ENCODE data around the gene OPRL1. TPM values are rescaled to one million over a fixed set of nuclear protein-coding genes. Genes with fewer than 3 reads are reported as not detected.
A peak's percentile ranks its signal among the peaks of the same experiment; 100 is the strongest.

Gene OPRL1
- polyA plus RNA-seq, 1 experiment: 0.86 TPM

DNA sequence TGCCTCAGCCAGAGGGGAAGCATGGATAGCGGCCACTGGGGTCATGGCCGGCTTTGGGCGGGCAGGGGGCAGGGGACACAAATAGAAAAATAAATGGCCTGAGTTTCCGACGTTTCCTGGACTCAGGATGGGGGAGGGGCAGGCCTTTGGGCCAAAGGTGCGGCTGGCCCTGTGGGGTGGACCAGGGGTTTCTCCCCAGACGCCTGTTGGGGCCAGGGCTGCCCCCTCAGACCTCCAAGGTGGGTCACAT is 23.3 kb upstream of the OPRL1 start:
- no peak overlapping the region for H3K27ac ChIP-seq (ENCODE audit: low read depth, low read length)
- no peak for DNase-seq (ENCODE audit: low read depth, low spot score)
- no peaks in the 10 kb centered on the region; the same call in 1 of the 2 replicates for H3K9me3 ChIP-seq (ENCODE audit: control insufficient read depth, insufficient read depth, low read length)
- TF ChIP-seq, protein P1, sequence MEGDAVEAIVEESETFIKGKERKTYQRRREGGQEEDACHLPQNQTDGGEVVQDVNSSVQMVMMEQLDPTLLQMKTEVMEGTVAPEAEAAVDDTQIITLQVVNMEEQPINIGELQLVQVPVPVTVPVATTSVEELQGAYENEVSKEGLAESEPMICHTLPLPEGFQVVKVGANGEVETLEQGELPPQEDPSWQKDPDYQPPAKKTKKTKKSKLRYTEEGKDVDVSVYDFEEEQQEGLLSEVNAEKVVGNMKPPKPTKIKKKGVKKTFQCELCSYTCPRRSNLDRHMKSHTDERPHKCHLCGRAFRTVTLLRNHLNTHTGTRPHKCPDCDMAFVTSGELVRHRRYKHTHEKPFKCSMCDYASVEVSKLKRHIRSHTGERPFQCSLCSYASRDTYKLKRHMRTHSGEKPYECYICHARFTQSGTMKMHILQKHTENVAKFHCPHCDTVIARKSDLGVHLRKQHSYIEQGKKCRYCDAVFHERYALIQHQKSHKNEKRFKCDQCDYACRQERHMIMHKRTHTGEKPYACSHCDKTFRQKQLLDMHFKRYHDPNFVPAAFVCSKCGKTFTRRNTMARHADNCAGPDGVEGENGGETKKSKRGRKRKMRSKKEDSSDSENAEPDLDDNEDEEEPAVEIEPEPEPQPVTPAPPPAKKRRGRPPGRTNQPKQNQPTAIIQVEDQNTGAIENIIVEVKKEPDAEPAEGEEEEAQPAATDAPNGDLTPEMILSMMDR (IDR thresholded peaks at IDR 0.05; ENCODE audit: low read depth, low read length): no peak
- ChIA-PET POLR2A (no interaction called here), CTCF (interaction anchor here (2.0 kb wide), 1 partner anchor 17 kb away, joined by 13 read pairs; no protein-coding TSS in a partner anchor)
- H3K4me3 ChIP-seq (ENCODE audit: low read depth, low read length): no peak overlapping the region
- H3K27me3 ChIP-seq (ENCODE audit: control insufficient read depth, insufficient read depth, low read length): peaks cover 23% of the 10 kb centered on the region

DNA sequence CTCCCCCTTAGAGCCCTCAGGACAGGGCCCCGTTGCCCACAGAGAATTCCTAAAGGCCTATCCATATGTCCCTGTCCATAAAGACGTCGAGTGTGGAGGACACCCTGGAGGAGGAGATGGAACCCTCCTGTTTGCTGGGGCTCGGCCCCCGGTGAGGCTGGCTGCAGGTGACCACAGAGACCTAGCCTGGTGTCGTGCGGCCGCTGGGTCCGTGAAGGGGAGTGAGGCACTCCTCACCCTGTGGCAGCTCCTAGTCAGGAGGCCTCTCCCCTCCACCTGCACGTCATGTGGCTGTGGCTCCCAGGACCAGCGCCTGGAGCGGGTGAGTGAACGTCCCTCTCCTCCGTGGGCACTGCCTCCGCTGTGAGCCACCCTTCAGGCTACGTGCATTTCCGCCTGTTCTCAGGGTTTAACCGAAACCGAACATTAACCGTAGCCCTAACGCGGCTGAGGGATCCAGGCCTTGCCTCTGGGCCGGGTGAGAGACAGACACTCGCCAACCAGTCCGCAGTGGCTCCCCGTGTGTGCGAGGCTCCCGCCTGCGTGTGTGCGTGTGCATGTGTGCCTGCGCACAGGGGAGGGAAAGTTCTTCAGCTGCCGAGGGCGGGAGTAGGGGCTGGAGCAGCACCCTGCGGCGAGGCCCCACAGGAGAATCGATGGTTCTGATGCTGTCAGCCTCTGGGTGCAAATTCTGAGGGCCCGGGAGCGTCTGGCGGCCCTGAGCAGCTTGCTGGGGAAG is 22.8 kb upstream of the OPRL1 start:
- ChIA-PET POLR2A (no interaction called here), CTCF (interaction anchor here (0.6 to 2.0 kb wide), 4 partner anchors 10 to 23 kb away, joined by 3 to 13 read pairs (median 4); partner anchors contain the start of genes OPRL1 and RGS19)
- H3K9me3 ChIP-seq (ENCODE audit: control insufficient read depth, insufficient read depth, low read length): no peaks in the 10 kb centered on the region; the same call in 1 of the 2 replicates
- TF ChIP-seq, protein P1 (IDR thresholded peaks at IDR 0.05; ENCODE audit: low read depth, low read length): no peak
- DNase-seq (ENCODE audit: low read depth, low spot score): no peak
- no peak overlapping the region for H3K4me3 ChIP-seq (ENCODE audit: low read depth, low read length)
- peaks cover 21% of the 10 kb centered on the region for H3K27me3 ChIP-seq (ENCODE audit: control insufficient read depth, insufficient read depth, low read length)
- H3K27ac ChIP-seq (ENCODE audit: low read depth, low read length): no peak overlapping the region

DNA sequence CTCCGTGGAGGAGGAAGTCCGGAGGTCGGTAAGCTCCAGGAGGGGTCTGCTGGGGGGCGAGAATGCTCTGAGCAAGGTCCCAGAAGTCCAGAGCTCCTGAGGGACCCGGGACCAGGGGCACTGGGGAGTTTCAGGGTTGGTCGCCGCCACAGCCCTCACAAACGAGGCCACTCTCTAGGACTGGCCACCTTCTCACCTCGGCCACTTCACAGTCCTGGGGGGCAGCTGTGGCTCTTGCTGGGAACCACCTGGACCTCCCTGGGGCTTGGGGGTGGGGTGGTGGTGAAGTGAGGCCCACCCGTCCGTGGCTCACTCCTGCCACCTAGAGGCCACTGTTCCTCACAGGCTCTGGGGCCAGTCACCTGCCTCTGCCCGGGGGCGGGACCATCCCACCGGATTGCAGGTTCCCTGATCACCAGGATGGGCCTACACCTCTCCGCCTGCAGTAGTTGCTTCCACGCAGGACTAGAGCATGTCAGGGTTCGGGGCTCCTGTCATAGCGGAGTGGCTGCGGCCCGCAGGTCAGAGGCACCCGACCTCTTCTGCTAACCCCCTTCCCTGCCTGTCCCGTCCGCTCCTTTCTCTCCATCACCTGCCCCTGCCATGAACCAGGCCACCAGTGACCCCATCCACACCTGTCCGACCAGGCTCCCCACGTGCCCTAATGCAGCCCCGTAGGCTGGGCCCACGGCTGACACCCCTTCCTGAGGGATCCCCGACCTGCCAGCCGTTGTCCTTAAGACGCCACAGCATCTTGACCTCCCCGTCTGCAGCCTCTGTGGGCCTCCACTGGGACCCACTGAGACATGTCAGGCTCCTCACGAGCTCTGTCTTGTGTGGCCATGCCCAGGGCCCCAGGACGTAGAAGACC is 22.0 kb upstream of the OPRL1 start:
- POLR2A ChIA-PET: no interaction called here
- no peak for DNase-seq (ENCODE audit: low read depth, low spot score)
- H3K27me3 ChIP-seq (ENCODE audit: control insufficient read depth, insufficient read depth, low read length): peaks cover 15% of the 10 kb centered on the region
- H3K27ac ChIP-seq (ENCODE audit: low read depth, low read length): no peak overlapping the region
- TF ChIP-seq, protein P1 (IDR thresholded peaks at IDR 0.05; ENCODE audit: low read depth, low read length): peak; percentile 84
- H3K4me3 ChIP-seq (ENCODE audit: low read depth, low read length): no peak overlapping the region
- CTCF ChIA-PET: interaction anchor here (0.6 to 2.0 kb wide), 4 partner anchors 9 to 22 kb away, joined by 3 to 13 read pairs (median 4); partner anchors contain the start of genes OPRL1 and RGS19
- H3K9me3 ChIP-seq (ENCODE audit: control insufficient read depth, insufficient read depth, low read length): no peaks in the 10 kb centered on the region; the same call in 1 of the 2 replicates

DNA sequence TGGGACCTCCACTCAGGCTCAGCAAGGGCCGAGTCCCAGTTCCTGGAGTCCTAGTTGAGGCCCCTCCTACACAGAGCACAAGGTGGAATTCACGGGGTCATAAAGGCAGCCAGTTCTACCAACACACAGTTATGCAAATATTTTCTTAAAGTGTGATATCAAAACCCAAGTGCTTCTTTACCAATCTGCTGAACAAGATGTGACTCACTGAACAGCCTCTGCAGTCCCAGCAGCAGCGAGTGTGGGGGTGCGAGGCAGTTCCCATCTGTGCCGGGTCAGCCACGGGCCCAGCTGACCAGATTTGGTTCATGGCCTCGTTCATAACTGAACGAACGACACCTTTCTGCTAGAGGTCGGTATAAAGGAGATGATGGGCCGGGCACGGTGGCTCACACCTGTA is 21.3 kb upstream of the OPRL1 start:
- ChIA-PET CTCF (interaction anchor here (0.7 to 1.8 kb wide), 3 partner anchors 15 to 283 kb away, joined by 3 to 10 read pairs (median 4); no protein-coding TSS in a partner anchor), POLR2A (interaction anchor here (0.7 kb wide), 1 partner anchor 194 kb away, joined by 8 read pairs; the partner anchor contains the start of gene TPD52L2)
- no peak for DNase-seq (ENCODE audit: low read depth, low spot score)

More for the DNA sequence above, 21.3 kb upstream of the OPRL1 start:
- Histone ChIP-seq H3K9me3 (ENCODE audit: control insufficient read depth, insufficient read depth, low read length) (no peaks in the 10 kb centered on the region; the same call in 1 of the 2 replicates), H3K4me3 (ENCODE audit: low read depth, low read length) (no peak overlapping the region), H3K27ac (ENCODE audit: low read depth, low read length) (no peak overlapping the region), H3K27me3 (ENCODE audit: control insufficient read depth, insufficient read depth, low read length) (peaks cover 12% of the 10 kb centered on the region)
- TF ChIP-seq, protein P1 (IDR thresholded peaks at IDR 0.05; ENCODE audit: low read depth, low read length): no peak
